Fibroblast of lung (primary cell): ENCODE results near the gene ABL1. TPM values are rescaled to one million over a fixed set of nuclear protein-coding genes. Genes with fewer than 3 reads are reported as not detected.

Experiments used
- DNase-seq, 2 donors: peaks; one replicate each; pipeline versions ENCODE4 v3.0.0 to v3.0.0-alpha.2; 2010; ENCODE audit warnings: low read depth in 2 of 2
- H2AFZ ChIP-seq: 2 replicates; pipeline ENCODE4 v1.5.1; 2012; ENCODE audit warnings: low read length, control low read depth, inconsistent platforms
- H3K27ac ChIP-seq: 2 replicates; pipeline ENCODE4 v1.5.1; 2011; ENCODE audit warnings: low read length, control low read depth; ENCODE audit not compliant: insufficient read depth
- H3K27me3 ChIP-seq: 2 replicates; pipeline ENCODE4 v1.5.1; 2011; ENCODE audit warnings: mild to moderate bottlenecking, low read length; ENCODE audit not compliant: control insufficient read depth, insufficient read depth
- H3K36me3 ChIP-seq: 2 replicates; pipeline ENCODE4 v1.5.1; 2011; ENCODE audit warnings: low read length; ENCODE audit not compliant: control insufficient read depth, insufficient read depth
- H3K4me1 ChIP-seq: 2 replicates; pipeline ENCODE4 v1.5.1; 2011; ENCODE audit warnings: low read length; ENCODE audit not compliant: control insufficient read depth, insufficient read depth; ENCODE audit errors: extremely low read depth
- H3K4me2 ChIP-seq: 2 replicates; pipeline ENCODE4 v1.5.1; 2011; ENCODE audit warnings: low read length, control low read depth; ENCODE audit not compliant: insufficient read depth; ENCODE audit errors: extremely low read depth
- H3K4me3 ChIP-seq, 4 experiments: fragments of 200-600 bp in 1 of 4; sonication (generic) in 1 of 4; replicated peaks in 1 of 4; 2 replicates each; pipeline ENCODE4 v1.5.1; 2011 to 2016; ENCODE audit warnings: low read length in 4 of 4, low read depth in 3 of 4, mild to moderate bottlenecking in 3 of 4, control low read depth in 2 of 4, inconsistent platforms in 1 of 4, mixed read lengths in 1 of 4; ENCODE audit not compliant: insufficient read depth in 1 of 4; ENCODE audit errors: control extremely low read depth in 1 of 4
- H3K79me2 ChIP-seq: 2 replicates; pipeline ENCODE4 v1.5.1; 2012; ENCODE audit warnings: mild to moderate bottlenecking, low read length, inconsistent platforms; ENCODE audit not compliant: control insufficient read depth, insufficient read depth
- H3K9ac ChIP-seq: 2 replicates; pipeline ENCODE4 v1.5.1; 2011; ENCODE audit warnings: mild to moderate bottlenecking, low read length, control low read depth; ENCODE audit not compliant: insufficient read depth
- H3K9me3 ChIP-seq: 2 replicates; pipeline ENCODE4 v1.5.1; 2012; ENCODE audit warnings: low read depth, low read length; ENCODE audit not compliant: control insufficient read depth, insufficient read depth
- H4K20me1 ChIP-seq: 2 replicates; pipeline ENCODE4 v1.5.1; 2011; ENCODE audit warnings: low read length; ENCODE audit not compliant: control insufficient read depth, insufficient read depth; ENCODE audit errors: extremely low read depth
- EZH2 ChIP-seq: IDR thresholded peaks from 2 replicates; pipeline ENCODE4 v1.5.1; 2012; ENCODE audit warnings: low read length, control low read depth, mild to moderate bottlenecking; ENCODE audit errors: missing control alignments
- polyA minus RNA-seq: library from RNA; depleted of rRNA, polyadenylated mRNA; stranded (reverse); fragments of >200 nt; gene quantifications from 2 replicates; pipeline ENCODE4 v1.2.3, GENCODE V29; 2011; ENCODE audit warnings: low replicate concordance
- polyA plus RNA-seq, 2 donors: library from polyadenylated mRNA; depleted of rRNA in 1 of 2; stranded (reverse) in 1 of 2; unstranded in 1 of 2; fragments of >200 nt; gene quantifications; 2 replicates each; pipeline ENCODE4 v1.2.1, GENCODE V29; 2011 to 2012; ENCODE audit warnings: missing spikeins in 1 of 2
- total RNA-seq: library from RNA; depleted of rRNA; stranded (reverse); fragments of >200 nt; gene quantifications from 2 replicates; pipeline ENCODE4 v1.2.1, GENCODE V29; 2014
- TF ChIP-seq, protein P1 (sequence below), 2 donors: IDR thresholded peaks in 1 of 2; conservative IDR thresholded peaks in 1 of 2; 1 replicate in 1 of 2; 2 replicates in 1 of 2; pipeline ENCODE4 v1.5.1; 2011 to 2012; ENCODE audit warnings: low read length in 2 of 2, control low read depth in 1 of 2, inconsistent platforms in 1 of 2, low read depth in 1 of 2, mild to moderate bottlenecking in 1 of 2

Gene ABL1
- total RNA-seq: 47.8 and 65.4 TPM in 2 replicates
- polyA plus RNA-seq: 44.3 and 46.6 TPM in 2 replicates
- 61.9 and 70.2 TPM in 2 replicates for polyA plus RNA-seq (2012)
- polyA minus RNA-seq: 142 and 174 TPM in 2 replicates

DNA sequence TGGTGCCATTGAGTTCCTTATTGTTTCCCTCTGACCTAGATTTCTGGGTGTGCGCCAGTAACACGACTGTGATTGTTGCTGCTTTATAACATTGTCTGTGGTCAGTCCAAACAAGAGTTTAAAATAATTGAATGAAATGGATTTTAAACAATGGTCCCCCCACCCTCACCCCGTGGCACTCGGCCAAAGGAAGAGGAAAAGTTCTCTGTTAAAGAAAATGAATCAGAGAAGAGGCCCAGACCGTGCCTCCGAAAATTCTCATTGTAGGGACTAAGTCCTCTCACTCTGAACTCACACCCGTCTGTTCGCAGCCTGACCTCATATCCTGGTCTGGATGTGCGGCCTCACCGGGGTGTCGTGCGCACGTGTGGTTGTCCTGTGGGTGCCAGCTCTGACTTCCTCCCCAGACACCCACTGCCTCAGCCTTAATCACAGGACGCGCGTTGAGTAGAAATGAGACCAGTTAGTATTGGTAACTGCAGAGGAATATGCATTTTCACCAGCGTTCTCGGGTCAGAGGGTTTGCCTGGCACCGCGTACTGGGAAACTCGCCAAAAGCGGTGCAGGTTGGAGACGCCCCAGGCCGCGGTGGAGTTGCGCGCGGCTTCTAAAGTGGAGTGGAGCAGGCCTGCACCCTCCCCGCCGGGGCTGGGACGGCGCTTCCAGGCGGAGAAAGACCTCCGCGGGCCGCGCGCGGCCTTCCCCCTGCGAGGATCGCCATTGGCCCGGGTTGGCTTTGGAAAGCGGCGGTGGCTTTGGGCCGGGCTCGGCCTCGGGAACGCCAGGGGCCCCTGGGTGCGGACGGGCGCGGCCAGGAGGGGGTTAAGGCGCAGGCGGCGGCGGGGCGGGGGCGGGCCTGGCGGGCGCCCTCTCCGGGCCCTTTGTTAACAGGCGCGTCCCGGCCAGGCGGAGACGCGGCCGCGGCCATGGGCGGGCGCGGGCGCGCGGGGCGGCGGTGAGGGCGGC is at the start of gene ABL1:
TSS of gene ABL1 (plus strand) at position 884 of the 966 bp plus-strand sequence. CDS start 193 bp downstream, outside the sequence.
- no peaks in the 10 kb centered on the region for H3K36me3 ChIP-seq
- H3K9me3 ChIP-seq: no peaks in the 10 kb centered on the region
- DNase-seq: peak; percentile 86 to 88
- H3K27ac ChIP-seq: peak within 1 kb of the TSS; percentile 98
- peak within 1 kb of the TSS; percentile 97 for H3K9ac ChIP-seq
- H3K4me3 ChIP-seq: peak within 1 kb of the TSS; percentile 83 to 99 (median 95)
- peaks cover 58% of the 10 kb centered on the region for H3K79me2 ChIP-seq
- H4K20me1 ChIP-seq: no peaks in the 10 kb centered on the region
- peaks cover 27% of the 10 kb centered on the region for H3K4me1 ChIP-seq
- peak within 1 kb of the TSS; percentile 57 for H2AFZ ChIP-seq
- H3K4me2 ChIP-seq: peak within 1 kb of the TSS; percentile 98
- TF ChIP-seq, protein P1, sequence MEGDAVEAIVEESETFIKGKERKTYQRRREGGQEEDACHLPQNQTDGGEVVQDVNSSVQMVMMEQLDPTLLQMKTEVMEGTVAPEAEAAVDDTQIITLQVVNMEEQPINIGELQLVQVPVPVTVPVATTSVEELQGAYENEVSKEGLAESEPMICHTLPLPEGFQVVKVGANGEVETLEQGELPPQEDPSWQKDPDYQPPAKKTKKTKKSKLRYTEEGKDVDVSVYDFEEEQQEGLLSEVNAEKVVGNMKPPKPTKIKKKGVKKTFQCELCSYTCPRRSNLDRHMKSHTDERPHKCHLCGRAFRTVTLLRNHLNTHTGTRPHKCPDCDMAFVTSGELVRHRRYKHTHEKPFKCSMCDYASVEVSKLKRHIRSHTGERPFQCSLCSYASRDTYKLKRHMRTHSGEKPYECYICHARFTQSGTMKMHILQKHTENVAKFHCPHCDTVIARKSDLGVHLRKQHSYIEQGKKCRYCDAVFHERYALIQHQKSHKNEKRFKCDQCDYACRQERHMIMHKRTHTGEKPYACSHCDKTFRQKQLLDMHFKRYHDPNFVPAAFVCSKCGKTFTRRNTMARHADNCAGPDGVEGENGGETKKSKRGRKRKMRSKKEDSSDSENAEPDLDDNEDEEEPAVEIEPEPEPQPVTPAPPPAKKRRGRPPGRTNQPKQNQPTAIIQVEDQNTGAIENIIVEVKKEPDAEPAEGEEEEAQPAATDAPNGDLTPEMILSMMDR (conservative IDR thresholded peaks at IDR 0.05 in 1 of 2, IDR thresholded peaks at IDR 0.05 in 1 of 2; ENCODE audit: low read depth in 1 of 2, low read length in 2 of 2): no peak
- TF ChIP-seq EZH2: no peak
- H3K27me3 ChIP-seq: no peaks in the 10 kb centered on the region

DNA sequence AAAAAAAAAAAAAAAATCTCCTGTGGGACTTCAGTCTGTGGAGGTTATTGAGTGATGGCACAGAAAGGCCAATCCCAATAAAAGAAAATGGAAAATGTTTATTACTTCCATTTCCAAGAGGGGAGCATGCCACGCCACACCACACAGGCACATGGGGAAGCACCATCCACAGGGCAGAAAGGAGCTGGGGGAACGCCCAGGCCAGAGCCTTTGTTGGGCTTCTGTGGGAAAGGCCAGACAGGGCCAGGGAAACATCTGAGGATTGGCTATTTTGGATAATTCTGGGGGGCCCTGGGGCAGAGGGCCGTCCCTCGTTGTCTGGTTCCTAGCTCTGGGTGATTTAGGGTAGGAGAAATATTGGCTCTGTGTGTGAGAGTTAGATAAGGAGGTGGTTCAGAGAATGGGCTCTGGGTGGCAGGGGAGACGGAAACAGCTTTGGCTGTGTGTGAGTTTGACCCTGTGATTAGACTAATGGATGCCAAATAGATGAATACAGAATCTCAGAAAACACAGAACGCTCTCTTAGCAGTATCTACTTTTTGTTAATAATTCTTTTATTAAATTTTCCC is 49.0 kb upstream of the ABL1 start:
- Histone ChIP-seq H3K27ac (no peak overlapping the region), H3K4me1 (peaks cover 15% of the 10 kb centered on the region), H3K27me3 (no peaks in the 10 kb centered on the region), H2AFZ (no peak overlapping the region), H3K36me3 (no peaks in the 10 kb centered on the region), H4K20me1 (no peaks in the 10 kb centered on the region), H3K4me2 (no peak overlapping the region), H3K4me3 (no peak overlapping the region), H3K9ac (no peak overlapping the region), H3K9me3 (peaks cover 1% of the 10 kb centered on the region), H3K79me2 (peaks cover 37% of the 10 kb centered on the region)
- no peak for DNase-seq
- TF ChIP-seq, protein P1 (conservative IDR thresholded peaks at IDR 0.05 in 1 of 2, IDR thresholded peaks at IDR 0.05 in 1 of 2; ENCODE audit: low read depth in 1 of 2, low read length in 2 of 2): no peak
- TF ChIP-seq EZH2: no peak

DNA sequence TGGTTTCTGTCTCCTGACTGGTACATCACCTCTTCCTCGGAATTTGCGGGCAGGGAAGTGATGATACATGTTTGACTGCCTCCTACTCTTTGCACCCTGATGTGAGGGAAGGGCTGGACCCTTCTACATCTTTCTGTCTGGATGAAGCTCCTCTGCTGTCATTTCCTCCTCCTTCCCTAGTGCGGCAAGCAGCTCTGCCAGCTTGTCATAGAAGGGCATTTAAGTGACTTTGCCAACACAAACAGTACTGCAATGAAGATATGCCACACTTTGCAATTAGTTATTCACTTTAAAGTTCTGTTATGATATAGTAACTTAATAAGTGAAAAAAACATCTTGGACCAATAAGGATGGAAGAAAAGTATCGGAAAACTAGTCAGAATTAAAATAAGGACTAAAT is 48.5 kb upstream of the ABL1 start:
- Histone ChIP-seq H3K4me3 (no peak overlapping the region), H3K4me2 (no peak overlapping the region), H3K9me3 (peaks cover 1% of the 10 kb centered on the region), H3K4me1 (peaks cover 14% of the 10 kb centered on the region), H3K79me2 (peaks cover 37% of the 10 kb centered on the region), H3K36me3 (no peaks in the 10 kb centered on the region), H3K27ac (no peak overlapping the region), H2AFZ (no peak overlapping the region), H4K20me1 (no peaks in the 10 kb centered on the region), H3K27me3 (no peaks in the 10 kb centered on the region), H3K9ac (no peak overlapping the region)
- no peak for DNase-seq
- TF ChIP-seq, protein P1 (conservative IDR thresholded peaks at IDR 0.05 in 1 of 2, IDR thresholded peaks at IDR 0.05 in 1 of 2; ENCODE audit: low read depth in 1 of 2, low read length in 2 of 2): no peak
- TF ChIP-seq EZH2: no peak
